Heart left ventricle (tissue), 13 donors: ENCODE measurements around the gene SASS6.

Experiments
- POLR2A ChIP-seq, 2 donors: fragments of 450-650 bp; IDR thresholded peaks; one replicate each; pipeline ENCODE4 v1.6.1; 2017; ENCODE audit warnings: antibody characterized with exemption in 2 of 2, mild to moderate bottlenecking in 2 of 2, moderate library complexity in 2 of 2
- TF ChIP-seq, protein P1 (sequence below), 12 donors: fragments of 200-600 bp; sonication (generic) in 4 of 12; IDR thresholded peaks; one replicate each; pipeline versions ENCODE4 v1.5.0 to v1.8.0; 2018 to 2022; ENCODE audit warnings: antibody characterized with exemption in 12 of 12, mild to moderate bottlenecking in 5 of 12
- donor health status: ischemic (EF 13 %, LVEDD 7.1; RV severe dilation, severe dysfunction).
- donor health status: DM: no; HTN: yes; CAD: no.
- donor health status: DM: no; HTN: no; CAD: no.
- donor health status: ischemic (EF 25% LVEDD 6.9; RV normal size, moderate dysfunction).
- donor health status: ischemic (EF 25% LVEDD 5.7; RV mildly dilated, moderate dysfunction).
- donor health status: ischemic (EF 35%, LVEDD 5.7; RV mildly dilated, moderate dysfunction).
- donor health status: nonischemic (EF 11% LVEDD 7.7; RV severe dilation, severe dysfunction).
- donor health status: DM: yes; HTN: yes; CAD: no.
- donor health status: PGD.
- donor health status: ischemic (EF 29% LVEDD 5.4; RV normal size, mild dysfunction).
- donor health status: nonischemic (EF 23%, LVEDD 6.1; RV moderate dilation, normal function).

- TF ChIP-seq POLR2A (IDR thresholded peaks at IDR 0.05) = no peak
- TF ChIP-seq, protein P1, sequence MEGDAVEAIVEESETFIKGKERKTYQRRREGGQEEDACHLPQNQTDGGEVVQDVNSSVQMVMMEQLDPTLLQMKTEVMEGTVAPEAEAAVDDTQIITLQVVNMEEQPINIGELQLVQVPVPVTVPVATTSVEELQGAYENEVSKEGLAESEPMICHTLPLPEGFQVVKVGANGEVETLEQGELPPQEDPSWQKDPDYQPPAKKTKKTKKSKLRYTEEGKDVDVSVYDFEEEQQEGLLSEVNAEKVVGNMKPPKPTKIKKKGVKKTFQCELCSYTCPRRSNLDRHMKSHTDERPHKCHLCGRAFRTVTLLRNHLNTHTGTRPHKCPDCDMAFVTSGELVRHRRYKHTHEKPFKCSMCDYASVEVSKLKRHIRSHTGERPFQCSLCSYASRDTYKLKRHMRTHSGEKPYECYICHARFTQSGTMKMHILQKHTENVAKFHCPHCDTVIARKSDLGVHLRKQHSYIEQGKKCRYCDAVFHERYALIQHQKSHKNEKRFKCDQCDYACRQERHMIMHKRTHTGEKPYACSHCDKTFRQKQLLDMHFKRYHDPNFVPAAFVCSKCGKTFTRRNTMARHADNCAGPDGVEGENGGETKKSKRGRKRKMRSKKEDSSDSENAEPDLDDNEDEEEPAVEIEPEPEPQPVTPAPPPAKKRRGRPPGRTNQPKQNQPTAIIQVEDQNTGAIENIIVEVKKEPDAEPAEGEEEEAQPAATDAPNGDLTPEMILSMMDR (IDR thresholded peaks at IDR 0.05) = no peak
These were observed 71.0 kb downstream of the SASS6 start for GRCh38 chr1:100061681-100062080.
